CMK (cell line): ENCODE data around the gene SMIM24.

ENCODE experiments used
- DNase-seq: peaks from one replicate; pipeline ENCODE4 v3.0.0-alpha.2; 2010; ENCODE audit warnings: low read depth

Gene SMIM24

GRCh38 chr19:3497757-3498520, 17.6 kb upstream of the SMIM24 start:
- no peak for DNase-seq

GRCh38 chr19:3496392-3497273, 16.3 kb upstream of the SMIM24 start:
- no peak for DNase-seq

GRCh38 chr19:3494559-3494958, 14.2 kb upstream of the SMIM24 start:
- no peak for DNase-seq

GRCh38 chr19:3494051-3494450, 13.7 kb upstream of the SMIM24 start:
- no peak for DNase-seq

GRCh38 chr19:3493651-3494050, 13.3 kb upstream of the SMIM24 start:
- DNase-seq, result no peak

GRCh38 chr19:3492919-3493318, 12.6 kb upstream of the SMIM24 start:
- DNase-seq, result no peak

GRCh38 chr19:3492131-3492839, 12.0 kb upstream of the SMIM24 start:
- DNase-seq, result no peak

GRCh38 chr19:3491396-3492119, 11.2 kb upstream of the SMIM24 start:
- no peak for DNase-seq

GRCh38 chr19:3483226-3483628, 2.9 kb upstream of the SMIM24 start, which contains the start of gene SMIM44:
Gene SMIM44, minus strand, starts transcription at chr19:3483441. Its CDS starts 38 bp downstream, at chr19:3483403.
- no peak for DNase-seq

GRCh38 chr19:3482507-3483225, 2.3 kb upstream of the SMIM24 start:
- no peak for DNase-seq

- DNase-seq, result no peak
Observed at GRCh38 chr19:3481241-3482090, 1.1 kb upstream of the SMIM24 start.

- peak; percentile 74 for DNase-seq
Observed at GRCh38 chr19:3479834-3480215, 500 bp downstream of the SMIM24 start.

GRCh38 chr19:3479177-3479833, 1.0 kb downstream of the SMIM24 start:
- DNase-seq, result peak; percentile 94

GRCh38 chr19:3478409-3479176, 1.7 kb downstream of the SMIM24 start:
- DNase-seq, result peak; percentile 61

GRCh38 chr19:3477951-3478350, 2.4 kb downstream of the SMIM24 start:
- DNase-seq, result no peak

- DNase-seq, result no peak
Observed at GRCh38 chr19:3477506-3477905, 2.8 kb downstream of the SMIM24 start.

- DNase-seq, result no peak
Observed at GRCh38 chr19:3476830-3477229, 3.5 kb downstream of the SMIM24 start.

GRCh38 chr19:3475449-3475848, 4.9 kb downstream of the SMIM24 start:
- DNase-seq, result no peak

- DNase-seq, result no peak
Observed at GRCh38 chr19:3474614-3475013, 5.7 kb downstream of the SMIM24 start.
